Measurements from ENCODE around the gene TGFA. TPM values are rescaled to one million over a fixed set of nuclear protein-coding genes. Genes with fewer than 3 reads are reported as not detected.

The TGFA gene
- total RNA-seq, 1 experiment from 2014 or later, result 2.5 TPM

DNA sequence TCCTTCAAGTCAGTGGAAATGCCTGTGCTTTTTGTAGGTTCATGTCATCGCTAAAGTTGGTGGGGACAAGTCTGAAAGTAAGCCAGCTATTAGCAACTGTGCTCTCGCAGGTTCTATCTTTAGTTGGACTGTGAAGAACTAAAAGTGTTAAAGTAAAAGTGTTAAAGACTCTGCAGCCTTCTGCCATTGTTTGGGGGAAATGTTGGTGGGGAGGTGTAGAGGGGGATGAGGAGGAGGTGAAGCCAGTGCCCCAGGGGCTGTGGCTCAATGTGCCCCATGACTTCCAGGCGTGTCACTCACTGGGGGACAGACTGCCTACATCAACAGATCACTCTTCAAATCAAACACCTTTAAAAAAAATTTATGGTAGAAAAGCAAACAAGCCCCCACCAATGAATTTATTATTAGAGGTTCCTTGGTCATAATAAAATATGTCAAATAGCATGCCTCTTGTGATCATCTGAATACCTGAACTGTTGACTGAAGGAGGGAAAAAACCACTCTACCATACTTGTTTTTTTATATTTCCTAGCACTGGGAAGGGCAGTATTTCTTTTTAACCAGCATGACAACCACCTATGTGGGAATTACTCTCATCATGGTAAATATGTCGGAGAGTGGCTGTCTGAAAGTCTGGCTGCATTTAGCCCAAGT is 19.3 kb downstream of the TGFA start (continued):
- TF ChIP-seq, protein P1, sequence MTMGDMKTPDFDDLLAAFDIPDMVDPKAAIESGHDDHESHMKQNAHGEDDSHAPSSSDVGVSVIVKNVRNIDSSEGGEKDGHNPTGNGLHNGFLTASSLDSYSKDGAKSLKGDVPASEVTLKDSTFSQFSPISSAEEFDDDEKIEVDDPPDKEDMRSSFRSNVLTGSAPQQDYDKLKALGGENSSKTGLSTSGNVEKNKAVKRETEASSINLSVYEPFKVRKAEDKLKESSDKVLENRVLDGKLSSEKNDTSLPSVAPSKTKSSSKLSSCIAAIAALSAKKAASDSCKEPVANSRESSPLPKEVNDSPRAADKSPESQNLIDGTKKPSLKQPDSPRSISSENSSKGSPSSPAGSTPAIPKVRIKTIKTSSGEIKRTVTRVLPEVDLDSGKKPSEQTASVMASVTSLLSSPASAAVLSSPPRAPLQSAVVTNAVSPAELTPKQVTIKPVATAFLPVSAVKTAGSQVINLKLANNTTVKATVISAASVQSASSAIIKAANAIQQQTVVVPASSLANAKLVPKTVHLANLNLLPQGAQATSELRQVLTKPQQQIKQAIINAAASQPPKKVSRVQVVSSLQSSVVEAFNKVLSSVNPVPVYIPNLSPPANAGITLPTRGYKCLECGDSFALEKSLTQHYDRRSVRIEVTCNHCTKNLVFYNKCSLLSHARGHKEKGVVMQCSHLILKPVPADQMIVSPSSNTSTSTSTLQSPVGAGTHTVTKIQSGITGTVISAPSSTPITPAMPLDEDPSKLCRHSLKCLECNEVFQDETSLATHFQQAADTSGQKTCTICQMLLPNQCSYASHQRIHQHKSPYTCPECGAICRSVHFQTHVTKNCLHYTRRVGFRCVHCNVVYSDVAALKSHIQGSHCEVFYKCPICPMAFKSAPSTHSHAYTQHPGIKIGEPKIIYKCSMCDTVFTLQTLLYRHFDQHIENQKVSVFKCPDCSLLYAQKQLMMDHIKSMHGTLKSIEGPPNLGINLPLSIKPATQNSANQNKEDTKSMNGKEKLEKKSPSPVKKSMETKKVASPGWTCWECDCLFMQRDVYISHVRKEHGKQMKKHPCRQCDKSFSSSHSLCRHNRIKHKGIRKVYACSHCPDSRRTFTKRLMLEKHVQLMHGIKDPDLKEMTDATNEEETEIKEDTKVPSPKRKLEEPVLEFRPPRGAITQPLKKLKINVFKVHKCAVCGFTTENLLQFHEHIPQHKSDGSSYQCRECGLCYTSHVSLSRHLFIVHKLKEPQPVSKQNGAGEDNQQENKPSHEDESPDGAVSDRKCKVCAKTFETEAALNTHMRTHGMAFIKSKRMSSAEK (CRISPR knock-in tag; IDR thresholded peaks at IDR 0.05; ENCODE audit: borderline replicate concordance), result no peak
- TF ChIP-seq KAT7 (CRISPR knock-in tag; IDR thresholded peaks at IDR 0.05; ENCODE audit: borderline replicate concordance) (no peak), FOXK1 (CRISPR knock-in tag; IDR thresholded peaks at IDR 0.05) (no peak)
- TF ChIP-seq, protein P2, sequence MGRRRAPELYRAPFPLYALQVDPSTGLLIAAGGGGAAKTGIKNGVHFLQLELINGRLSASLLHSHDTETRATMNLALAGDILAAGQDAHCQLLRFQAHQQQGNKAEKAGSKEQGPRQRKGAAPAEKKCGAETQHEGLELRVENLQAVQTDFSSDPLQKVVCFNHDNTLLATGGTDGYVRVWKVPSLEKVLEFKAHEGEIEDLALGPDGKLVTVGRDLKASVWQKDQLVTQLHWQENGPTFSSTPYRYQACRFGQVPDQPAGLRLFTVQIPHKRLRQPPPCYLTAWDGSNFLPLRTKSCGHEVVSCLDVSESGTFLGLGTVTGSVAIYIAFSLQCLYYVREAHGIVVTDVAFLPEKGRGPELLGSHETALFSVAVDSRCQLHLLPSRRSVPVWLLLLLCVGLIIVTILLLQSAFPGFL (CRISPR knock-in tag; IDR thresholded peaks at IDR 0.05; ENCODE audit: borderline replicate concordance), result no peak

DNA sequence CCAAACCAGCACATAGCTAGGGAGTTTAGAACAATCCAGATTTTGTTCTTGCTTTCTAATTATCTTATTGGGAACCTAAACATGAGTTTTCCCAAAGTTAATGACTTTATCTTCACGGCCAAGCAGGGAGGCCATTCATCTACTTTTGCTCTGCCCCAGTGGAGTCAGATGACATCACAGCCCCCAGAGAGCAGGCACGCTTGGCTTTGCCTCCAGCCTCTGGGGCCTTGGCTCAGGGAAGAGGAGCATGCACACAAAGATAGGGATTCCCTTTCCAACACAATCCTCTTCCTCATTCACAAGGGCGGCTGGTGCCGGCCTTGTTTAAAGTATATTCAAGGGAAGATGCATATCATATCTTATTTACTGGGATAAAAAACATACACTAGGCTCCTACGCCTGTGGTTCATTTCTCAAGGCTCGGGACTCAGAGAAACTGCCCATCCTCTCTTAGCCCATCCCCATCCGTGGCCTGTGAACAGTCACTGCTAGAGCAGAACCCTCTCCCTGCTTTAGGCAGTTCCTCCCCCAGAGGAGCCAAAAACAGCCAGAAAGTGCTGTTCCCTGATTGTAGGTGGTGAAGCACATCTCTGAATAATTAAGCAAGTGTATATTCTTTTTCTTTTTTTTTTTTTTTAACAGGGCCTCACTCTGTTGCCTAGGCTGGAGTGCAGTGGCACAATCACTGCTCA is 21.2 kb downstream of the TGFA start:
- TF ChIP-seq ATF1 (CRISPR knock-in tag; IDR thresholded peaks at IDR 0.05) (no peak), ZNF121 (CRISPR knock-in tag; IDR thresholded peaks at IDR 0.05) (no peak), ZBTB21 (CRISPR knock-in tag; IDR thresholded peaks at IDR 0.05; ENCODE audit: borderline replicate concordance) (no peak), ZNF219 (CRISPR knock-in tag; IDR thresholded peaks at IDR 0.05; ENCODE audit: borderline replicate concordance) (no peak), ZNF671 (CRISPR knock-in tag; IDR thresholded peaks at IDR 0.05) (no peak), ZNF423 (CRISPR knock-in tag; IDR thresholded peaks at IDR 0.05) (no peak), ZNF263 (CRISPR knock-in tag; IDR thresholded peaks at IDR 0.05; ENCODE audit: low read depth) (no peak), RORB (CRISPR knock-in tag; IDR thresholded peaks at IDR 0.05) (no peak), TP53 (CRISPR knock-in tag; IDR thresholded peaks at IDR 0.05) (no peak)
- TF ChIP-seq, protein P3, sequence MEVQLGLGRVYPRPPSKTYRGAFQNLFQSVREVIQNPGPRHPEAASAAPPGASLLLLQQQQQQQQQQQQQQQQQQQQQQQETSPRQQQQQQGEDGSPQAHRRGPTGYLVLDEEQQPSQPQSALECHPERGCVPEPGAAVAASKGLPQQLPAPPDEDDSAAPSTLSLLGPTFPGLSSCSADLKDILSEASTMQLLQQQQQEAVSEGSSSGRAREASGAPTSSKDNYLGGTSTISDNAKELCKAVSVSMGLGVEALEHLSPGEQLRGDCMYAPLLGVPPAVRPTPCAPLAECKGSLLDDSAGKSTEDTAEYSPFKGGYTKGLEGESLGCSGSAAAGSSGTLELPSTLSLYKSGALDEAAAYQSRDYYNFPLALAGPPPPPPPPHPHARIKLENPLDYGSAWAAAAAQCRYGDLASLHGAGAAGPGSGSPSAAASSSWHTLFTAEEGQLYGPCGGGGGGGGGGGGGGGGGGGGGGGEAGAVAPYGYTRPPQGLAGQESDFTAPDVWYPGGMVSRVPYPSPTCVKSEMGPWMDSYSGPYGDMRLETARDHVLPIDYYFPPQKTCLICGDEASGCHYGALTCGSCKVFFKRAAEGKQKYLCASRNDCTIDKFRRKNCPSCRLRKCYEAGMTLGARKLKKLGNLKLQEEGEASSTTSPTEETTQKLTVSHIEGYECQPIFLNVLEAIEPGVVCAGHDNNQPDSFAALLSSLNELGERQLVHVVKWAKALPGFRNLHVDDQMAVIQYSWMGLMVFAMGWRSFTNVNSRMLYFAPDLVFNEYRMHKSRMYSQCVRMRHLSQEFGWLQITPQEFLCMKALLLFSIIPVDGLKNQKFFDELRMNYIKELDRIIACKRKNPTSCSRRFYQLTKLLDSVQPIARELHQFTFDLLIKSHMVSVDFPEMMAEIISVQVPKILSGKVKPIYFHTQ (CRISPR knock-in tag; IDR thresholded peaks at IDR 0.05), result no peak
- TF ChIP-seq, protein P4, sequence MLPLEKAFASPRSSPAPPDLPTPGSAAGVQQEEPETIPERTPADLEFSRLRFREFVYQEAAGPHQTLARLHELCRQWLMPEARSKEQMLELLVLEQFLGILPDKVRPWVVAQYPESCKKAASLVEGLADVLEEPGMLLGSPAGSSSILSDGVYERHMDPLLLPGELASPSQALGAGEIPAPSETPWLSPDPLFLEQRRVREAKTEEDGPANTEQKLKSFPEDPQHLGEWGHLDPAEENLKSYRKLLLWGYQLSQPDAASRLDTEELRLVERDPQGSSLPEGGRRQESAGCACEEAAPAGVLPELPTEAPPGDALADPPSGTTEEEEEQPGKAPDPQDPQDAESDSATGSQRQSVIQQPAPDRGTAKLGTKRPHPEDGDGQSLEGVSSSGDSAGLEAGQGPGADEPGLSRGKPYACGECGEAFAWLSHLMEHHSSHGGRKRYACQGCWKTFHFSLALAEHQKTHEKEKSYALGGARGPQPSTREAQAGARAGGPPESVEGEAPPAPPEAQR (CRISPR knock-in tag; IDR thresholded peaks at IDR 0.05), result no peak
- TF ChIP-seq, protein P5, sequence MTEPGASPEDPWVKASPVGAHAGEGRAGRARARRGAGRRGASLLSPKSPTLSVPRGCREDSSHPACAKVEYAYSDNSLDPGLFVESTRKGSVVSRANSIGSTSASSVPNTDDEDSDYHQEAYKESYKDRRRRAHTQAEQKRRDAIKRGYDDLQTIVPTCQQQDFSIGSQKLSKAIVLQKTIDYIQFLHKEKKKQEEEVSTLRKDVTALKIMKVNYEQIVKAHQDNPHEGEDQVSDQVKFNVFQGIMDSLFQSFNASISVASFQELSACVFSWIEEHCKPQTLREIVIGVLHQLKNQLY (CRISPR knock-in tag; IDR thresholded peaks at IDR 0.05), result no peak
- TF ChIP-seq, protein P6, sequence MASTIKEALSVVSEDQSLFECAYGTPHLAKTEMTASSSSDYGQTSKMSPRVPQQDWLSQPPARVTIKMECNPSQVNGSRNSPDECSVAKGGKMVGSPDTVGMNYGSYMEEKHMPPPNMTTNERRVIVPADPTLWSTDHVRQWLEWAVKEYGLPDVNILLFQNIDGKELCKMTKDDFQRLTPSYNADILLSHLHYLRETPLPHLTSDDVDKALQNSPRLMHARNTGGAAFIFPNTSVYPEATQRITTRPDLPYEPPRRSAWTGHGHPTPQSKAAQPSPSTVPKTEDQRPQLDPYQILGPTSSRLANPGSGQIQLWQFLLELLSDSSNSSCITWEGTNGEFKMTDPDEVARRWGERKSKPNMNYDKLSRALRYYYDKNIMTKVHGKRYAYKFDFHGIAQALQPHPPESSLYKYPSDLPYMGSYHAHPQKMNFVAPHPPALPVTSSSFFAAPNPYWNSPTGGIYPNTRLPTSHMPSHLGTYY (CRISPR knock-in tag; IDR thresholded peaks at IDR 0.05), result no peak
- TF ChIP-seq, protein P7, sequence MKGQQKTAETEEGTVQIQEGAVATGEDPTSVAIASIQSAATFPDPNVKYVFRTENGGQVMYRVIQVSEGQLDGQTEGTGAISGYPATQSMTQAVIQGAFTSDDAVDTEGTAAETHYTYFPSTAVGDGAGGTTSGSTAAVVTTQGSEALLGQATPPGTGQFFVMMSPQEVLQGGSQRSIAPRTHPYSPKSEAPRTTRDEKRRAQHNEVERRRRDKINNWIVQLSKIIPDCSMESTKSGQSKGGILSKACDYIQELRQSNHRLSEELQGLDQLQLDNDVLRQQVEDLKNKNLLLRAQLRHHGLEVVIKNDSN (CRISPR knock-in tag; IDR thresholded peaks at IDR 0.05), result no peak
- TF ChIP-seq, protein P8, sequence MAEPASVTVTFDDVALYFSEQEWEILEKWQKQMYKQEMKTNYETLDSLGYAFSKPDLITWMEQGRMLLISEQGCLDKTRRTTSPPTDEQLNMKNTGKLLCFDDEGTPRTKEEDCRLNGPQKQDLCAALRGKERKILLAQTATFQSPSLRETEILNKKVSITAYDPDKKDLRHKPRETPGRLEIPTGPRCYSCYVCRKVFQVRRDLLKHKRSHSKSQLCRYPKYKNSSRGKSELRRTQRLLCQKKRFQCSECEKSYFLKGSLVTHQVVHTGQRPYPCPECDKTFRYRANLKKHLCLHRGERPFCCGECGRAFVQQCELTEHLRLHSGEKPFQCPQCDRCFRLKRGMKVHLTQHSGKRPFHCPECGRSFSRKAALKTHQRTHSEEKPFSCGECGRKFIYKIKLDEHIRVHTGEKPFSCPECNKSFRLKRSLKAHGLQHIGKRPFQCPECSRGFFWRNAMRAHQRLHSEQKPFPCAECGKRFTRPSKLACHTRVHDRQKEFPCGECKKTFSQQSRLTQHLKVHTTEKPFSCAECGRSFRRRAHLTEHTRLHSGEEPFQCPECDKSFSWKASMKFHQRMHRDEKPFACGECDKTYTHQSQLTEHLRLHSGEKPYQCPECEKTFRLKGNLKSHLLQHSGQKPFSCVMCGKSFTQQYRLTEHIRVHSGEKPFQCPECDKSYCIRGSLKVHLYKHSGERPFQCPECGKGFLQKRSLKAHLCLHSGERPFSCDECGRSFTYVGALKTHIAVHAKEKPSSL (CRISPR knock-in tag; conservative IDR thresholded peaks at IDR 0.05), result no peak

More for the DNA sequence above, 21.2 kb downstream of the TGFA start:
- CTCF ChIA-PET, result no interaction called here
- DNase-seq (ENCODE audit: low spot score), result no peak
- Mint-ChIP-seq H3K4me1 (0 out of 2 replicates have a peak, but pooled peaks cover 2% of the 10 kb centered on the region), H3K27ac (no peak overlapping the region), H3K27me3 (ENCODE audit: low read depth) (peaks cover 12% of the 10 kb centered on the region), H3K36me3 (no peaks in the 10 kb centered on the region), H3K4me3 (no peak overlapping the region), H3K9me3 (peaks cover 10% of the 10 kb centered on the region)
- ATAC-seq, result no peak
- POLR2A ChIA-PET, result no interaction called here

Data from WTC11 (cell line).